Activated naive CD8-positive, alpha-beta T cell treated with anti-CD3 and anti-CD28 coated beads, Interleukin-2, amount 50 U/mL, for 24 hours (primary cell): ENCODE data around the gene RNASE9.
"Not testable (repeated sequence)": the region's sequence is repeated elsewhere in the genome, so short reads cannot be mapped to it uniquely, and the experiment has no call there.

Experiments
- ATAC-seq: fragments of 150-1000 bp; cut with Tn5 transposase; one replicate; pipeline ENCODE4 v1.10.0; 2021
- DNase-seq: peaks from one replicate; pipeline ENCODE4 v3.0.0; 2021
- H3K27ac Mint-ChIP-seq: one replicate; pipeline ENCODE4 v1.8.0; 2021; ENCODE audit warnings: mild to moderate bottlenecking, mixed read lengths
- H3K27me3 Mint-ChIP-seq: one replicate; pipeline ENCODE4 v1.8.0; 2021; ENCODE audit warnings: mixed read lengths
- H3K36me3 Mint-ChIP-seq: one replicate; pipeline ENCODE4 v1.8.0; 2021; ENCODE audit warnings: low read depth, mixed read lengths
- H3K4me1 Mint-ChIP-seq: one replicate; pipeline ENCODE4 v1.8.0; 2021; ENCODE audit warnings: mixed read lengths
- H3K4me3 Mint-ChIP-seq: one replicate; pipeline ENCODE4 v1.8.0; 2021; ENCODE audit warnings: mild to moderate bottlenecking, moderate library complexity, mixed read lengths
- H3K9me3 Mint-ChIP-seq: one replicate; pipeline ENCODE4 v1.8.0; 2021; ENCODE audit warnings: mixed read lengths

Gene RNASE9

GRCh38 chr14:20587489-20588154 is 26.8 kb upstream of the RNASE9 start, which contains the start of gene RNASE11:
RNASE11 (minus strand) TSS chr14:20588001.
- H3K4me1 Mint-ChIP-seq = peaks cover under 1% of the 10 kb centered on the region
- ATAC-seq = peak; percentile 33
- H3K27ac Mint-ChIP-seq = no peak within 1 kb of the TSS
- no peak for DNase-seq
- peaks cover 4% of the 10 kb centered on the region for H3K27me3 Mint-ChIP-seq
- H3K36me3 Mint-ChIP-seq = no peaks in the 10 kb centered on the region
- H3K9me3 Mint-ChIP-seq = peaks cover 9% of the 10 kb centered on the region
- no peak within 1 kb of the TSS for H3K4me3 Mint-ChIP-seq

DNA sequence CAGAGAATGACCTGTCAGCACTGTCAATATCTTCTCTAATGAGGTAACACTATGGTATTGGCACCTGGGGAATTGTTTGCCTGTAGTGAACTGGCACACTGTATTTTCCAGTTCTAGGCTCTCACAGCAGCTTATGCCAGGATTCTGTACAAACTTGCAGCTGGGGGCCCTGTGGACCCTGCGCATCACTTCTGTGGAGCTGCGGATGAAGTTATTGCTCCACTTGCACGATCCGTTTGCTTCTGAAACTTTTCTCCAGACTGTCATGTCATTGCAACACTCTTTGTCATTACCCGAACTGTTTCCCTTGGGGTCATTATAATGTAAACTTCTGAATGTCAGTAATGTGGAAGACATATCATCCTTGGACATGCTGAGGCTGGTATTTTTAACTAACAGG is 23.1 kb upstream of the RNASE9 start:
- peaks cover 4% of the 10 kb centered on the region for H3K27me3 Mint-ChIP-seq
- H3K9me3 Mint-ChIP-seq = peaks cover 9% of the 10 kb centered on the region
- DNase-seq (no peak), ATAC-seq (no peak)
- no peak overlapping the region for H3K27ac Mint-ChIP-seq
- H3K4me3 Mint-ChIP-seq = no peak overlapping the region
- no peaks in the 10 kb centered on the region for H3K36me3 Mint-ChIP-seq
- H3K4me1 Mint-ChIP-seq = no peaks in the 10 kb centered on the region

GRCh38 chr14:20583142-20583541 is 22.3 kb upstream of the RNASE9 start:
- Mint-ChIP-seq H3K36me3 (no peaks in the 10 kb centered on the region), H3K9me3 (peaks cover 9% of the 10 kb centered on the region), H3K27ac (no peak overlapping the region), H3K4me1 (no peaks in the 10 kb centered on the region), H3K27me3 (peaks cover 4% of the 10 kb centered on the region), H3K4me3 (no peak overlapping the region)
- no peak for ATAC-seq
- DNase-seq = no peak

DNA sequence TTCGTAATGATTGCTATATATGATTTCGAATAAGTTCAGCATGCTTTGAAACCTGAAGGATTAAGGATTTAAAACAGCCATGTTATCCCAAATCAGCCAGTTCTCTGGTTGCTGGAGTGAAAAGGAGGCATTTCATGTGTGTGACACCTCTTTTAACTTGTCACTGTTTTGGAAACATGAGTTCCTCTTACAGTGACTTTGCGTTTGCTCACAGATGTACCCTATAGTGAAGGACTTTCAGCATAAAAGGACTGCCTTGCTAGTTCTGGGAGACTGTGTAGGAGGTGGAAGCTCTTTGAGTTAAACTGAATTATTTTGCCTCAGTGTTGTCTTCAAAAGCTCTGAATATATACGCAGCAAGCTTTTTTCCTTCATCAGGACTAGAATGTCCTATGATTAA is 19.4 kb upstream of the RNASE9 start:
- Mint-ChIP-seq H3K36me3 (no peaks in the 10 kb centered on the region), H3K4me1 (no peaks in the 10 kb centered on the region), H3K27ac (no peak overlapping the region), H3K9me3 (no peaks in the 10 kb centered on the region), H3K4me3 (no peak overlapping the region), H3K27me3 (no peaks in the 10 kb centered on the region)
- no peak for DNase-seq
- ATAC-seq = no peak

- Mint-ChIP-seq H3K4me3 (no peak overlapping the region), H3K27ac (no peak overlapping the region), H3K27me3 (no peaks in the 10 kb centered on the region), H3K4me1 (no peaks in the 10 kb centered on the region), H3K9me3 (no peaks in the 10 kb centered on the region), H3K36me3 (no peaks in the 10 kb centered on the region)
- DNase-seq = no peak
- ATAC-seq = no peak
These were observed 18.1 kb upstream of the RNASE9 start for GRCh38 chr14:20578784-20579502.

DNA sequence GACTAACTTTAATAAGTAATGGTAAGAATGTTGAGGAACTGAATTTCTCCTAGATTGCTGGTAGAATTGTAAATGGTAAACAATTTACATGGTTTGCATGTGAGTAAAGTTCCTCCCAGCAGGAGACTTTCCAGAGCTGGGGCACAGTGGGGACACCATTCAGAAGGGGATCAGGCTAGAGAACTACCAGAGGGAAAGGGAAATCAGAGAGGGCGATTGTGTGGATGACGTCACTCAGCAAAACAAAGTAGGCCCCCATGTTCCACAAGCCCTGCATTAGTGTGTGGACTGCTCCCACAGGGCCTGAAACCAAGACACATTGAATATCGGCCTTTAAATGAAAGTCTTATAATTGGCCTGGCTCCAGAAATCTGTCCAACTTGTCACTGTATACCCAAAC is 17.5 kb upstream of the RNASE9 start:
- Mint-ChIP-seq H3K4me3 (no peak overlapping the region), H3K27ac (no peak overlapping the region), H3K36me3 (no peaks in the 10 kb centered on the region), H3K9me3 (no peaks in the 10 kb centered on the region), H3K27me3 (no peaks in the 10 kb centered on the region), H3K4me1 (no peaks in the 10 kb centered on the region)
- no peak for ATAC-seq
- no peak for DNase-seq

GRCh38 chr14:20572382-20572990 is 11.6 kb upstream of the RNASE9 start:
- H3K27me3 Mint-ChIP-seq, H3K4me1 Mint-ChIP-seq, DNase-seq, ATAC-seq, H3K36me3 Mint-ChIP-seq, H3K27ac Mint-ChIP-seq, H3K4me3 Mint-ChIP-seq: not testable (repeated sequence)
- peaks cover 10% of the 10 kb centered on the region for H3K9me3 Mint-ChIP-seq

DNA sequence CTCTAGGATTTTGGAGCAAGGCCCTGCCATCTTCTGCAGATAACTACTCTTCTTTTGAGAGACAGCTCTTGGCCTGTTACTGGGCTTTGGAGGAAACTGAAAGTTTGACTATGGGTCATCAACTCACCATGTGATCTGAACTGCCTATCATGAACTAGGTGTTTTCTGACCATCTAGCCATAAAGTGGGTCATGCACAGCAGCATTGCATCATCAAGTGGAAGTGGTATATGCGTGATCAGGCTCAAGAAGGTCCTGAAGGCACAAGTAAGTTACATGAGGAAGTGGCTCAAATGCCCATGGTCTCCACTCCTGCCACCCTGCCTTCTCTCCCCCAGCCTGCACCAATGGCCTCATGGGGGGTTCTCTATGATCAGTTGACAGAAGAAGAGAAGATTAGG is 9.9 kb upstream of the RNASE9 start:
- ATAC-seq, H3K4me1 Mint-ChIP-seq, H3K4me3 Mint-ChIP-seq, H3K27ac Mint-ChIP-seq, DNase-seq, H3K36me3 Mint-ChIP-seq, H3K27me3 Mint-ChIP-seq: not testable (repeated sequence)
- H3K9me3 Mint-ChIP-seq = peaks cover 10% of the 10 kb centered on the region

DNA sequence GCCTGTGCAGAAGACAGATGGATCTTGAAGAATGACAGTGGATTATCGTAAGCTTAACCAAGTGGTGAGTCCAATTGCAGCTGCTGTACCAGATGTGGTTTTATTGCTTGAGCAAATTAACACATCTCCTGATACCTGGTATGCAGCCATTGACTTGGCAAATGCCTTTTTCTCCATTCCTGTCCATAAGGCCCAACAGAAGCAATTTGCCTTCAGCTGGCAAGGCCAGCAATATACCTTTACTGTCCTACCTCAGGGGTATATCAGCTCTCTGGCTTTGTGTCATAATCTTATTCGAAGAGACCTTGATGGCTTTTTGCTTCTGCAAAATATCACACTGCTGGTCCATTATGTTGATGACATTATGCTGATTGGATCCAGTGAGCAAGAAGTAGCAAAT is 9.0 kb upstream of the RNASE9 start:
- not testable (repeated sequence) for H3K4me3 Mint-ChIP-seq

DNA sequence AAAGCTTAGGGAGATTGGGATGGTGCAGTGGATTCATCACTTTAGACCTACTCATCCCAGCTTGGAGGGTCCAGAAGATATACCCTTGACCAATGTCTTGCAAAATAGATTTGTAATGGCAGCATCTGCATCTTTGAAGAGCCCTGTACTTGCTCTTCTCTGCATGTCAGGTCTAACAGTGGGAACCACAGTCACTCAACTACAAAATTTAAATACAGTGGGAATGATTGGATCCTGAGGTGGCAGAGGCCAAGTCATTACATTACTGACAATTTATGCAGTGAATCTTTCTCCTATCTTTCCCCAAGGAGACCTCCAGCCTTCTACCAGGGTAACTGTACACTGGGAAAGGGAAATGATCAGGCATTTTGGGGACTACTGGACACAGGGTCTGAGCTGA is 8.2 kb upstream of the RNASE9 start:
- ATAC-seq = no peak
- peaks cover 10% of the 10 kb centered on the region for H3K9me3 Mint-ChIP-seq
- no peak overlapping the region for H3K4me3 Mint-ChIP-seq
- no peaks in the 10 kb centered on the region for H3K27me3 Mint-ChIP-seq
- H3K36me3 Mint-ChIP-seq = no peaks in the 10 kb centered on the region
- DNase-seq = no peak
- H3K4me1 Mint-ChIP-seq = peaks cover 3% of the 10 kb centered on the region
- H3K27ac Mint-ChIP-seq = no peak overlapping the region

More for the DNA sequence above, 9.0 kb upstream of the RNASE9 start:
- not testable (repeated sequence) for H3K27ac Mint-ChIP-seq, DNase-seq, ATAC-seq, H3K27me3 Mint-ChIP-seq, H3K36me3 Mint-ChIP-seq, H3K4me1 Mint-ChIP-seq
- peaks cover 10% of the 10 kb centered on the region for H3K9me3 Mint-ChIP-seq

- ATAC-seq = no peak
- no peak for DNase-seq
- Mint-ChIP-seq H3K9me3 (peaks cover 10% of the 10 kb centered on the region), H3K36me3 (no peaks in the 10 kb centered on the region), H3K4me1 (peaks cover 3% of the 10 kb centered on the region), H3K4me3 (no peak overlapping the region), H3K27ac (no peak overlapping the region), H3K27me3 (peaks cover 3% of the 10 kb centered on the region)
These were observed 7.5 kb upstream of the RNASE9 start for GRCh38 chr14:20568393-20568792.

DNA sequence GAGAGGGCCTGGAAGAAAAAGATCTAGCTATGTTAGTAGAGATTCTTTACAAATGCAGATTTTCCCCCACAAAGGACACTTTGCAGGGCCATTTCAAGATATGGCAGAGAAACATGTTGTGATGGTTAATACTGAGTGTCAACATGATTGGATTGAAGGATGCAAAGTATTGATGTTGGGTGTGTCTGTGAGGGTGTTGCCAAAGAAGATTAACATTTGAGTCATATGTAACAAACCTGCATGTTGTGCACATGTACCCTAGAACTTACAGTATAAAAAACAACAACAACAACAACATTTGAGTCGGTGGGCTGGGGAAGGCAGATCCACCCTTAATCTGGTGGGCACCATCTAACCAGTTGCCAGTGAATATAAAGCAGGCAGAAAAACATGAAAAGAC is 6.4 kb upstream of the RNASE9 start:
- peaks cover 10% of the 10 kb centered on the region for H3K9me3 Mint-ChIP-seq
- not testable (repeated sequence) for DNase-seq, H3K27ac Mint-ChIP-seq, H3K27me3 Mint-ChIP-seq, ATAC-seq, H3K36me3 Mint-ChIP-seq, H3K4me1 Mint-ChIP-seq, H3K4me3 Mint-ChIP-seq

DNA sequence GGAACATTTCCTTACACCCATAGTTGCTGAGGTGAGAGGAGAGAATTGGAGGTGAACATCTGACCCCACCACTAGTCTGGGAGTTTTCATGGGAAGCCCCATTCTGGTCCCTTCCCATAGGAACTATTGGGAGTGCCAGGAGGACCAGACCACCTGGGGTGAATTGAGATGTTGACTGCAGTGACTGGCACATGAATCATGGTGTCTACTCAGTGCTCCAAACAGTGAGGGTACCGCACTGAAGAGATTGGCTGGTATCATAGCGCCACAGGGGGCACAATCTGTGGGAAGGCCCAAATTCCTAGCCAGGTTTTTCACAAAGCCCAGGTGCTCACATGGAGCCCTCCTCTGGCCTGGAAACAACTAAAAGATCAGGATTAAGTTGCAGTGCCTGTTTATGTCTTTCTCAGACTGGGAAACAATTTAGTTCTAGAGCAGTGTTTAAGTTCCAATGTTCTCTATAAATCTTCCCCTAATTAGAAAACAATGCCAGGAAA is 3.7 kb upstream of the RNASE9 start:
- ATAC-seq = no peak
- Mint-ChIP-seq H3K4me1 (peaks cover 3% of the 10 kb centered on the region), H3K9me3 (peaks cover 10% of the 10 kb centered on the region), H3K27ac (no peak overlapping the region), H3K4me3 (no peak overlapping the region), H3K27me3 (peaks cover 3% of the 10 kb centered on the region), H3K36me3 (no peaks in the 10 kb centered on the region)
- DNase-seq = no peak

DNA sequence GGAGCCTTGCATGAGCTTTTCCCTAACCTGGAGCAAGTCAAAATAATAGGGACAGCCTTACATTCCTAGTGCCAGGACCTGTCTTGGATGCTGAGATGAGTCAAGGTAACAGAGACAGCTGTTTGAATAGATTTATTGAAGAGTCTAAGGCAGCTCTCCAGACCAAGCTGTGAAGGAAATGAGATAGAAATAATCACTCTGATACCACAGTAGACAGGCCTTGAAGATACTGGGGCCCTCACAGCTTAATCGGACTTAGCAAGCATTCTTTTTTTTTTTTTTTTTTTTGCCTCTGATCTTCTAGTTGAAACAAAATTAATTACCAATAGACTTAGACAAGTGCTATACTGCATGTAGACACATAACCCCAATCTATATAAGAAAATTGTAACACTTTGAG is 3.1 kb upstream of the RNASE9 start:
- Mint-ChIP-seq H3K36me3 (no peaks in the 10 kb centered on the region), H3K27me3 (peaks cover 6% of the 10 kb centered on the region), H3K4me3 (no peak overlapping the region), H3K4me1 (peaks cover 3% of the 10 kb centered on the region), H3K27ac (no peak overlapping the region), H3K9me3 (peaks cover 10% of the 10 kb centered on the region)
- DNase-seq (no peak), ATAC-seq (no peak)

GRCh38 chr14:20559461-20559904 is 1.4 kb downstream of the RNASE9 start:
- Mint-ChIP-seq H3K9me3 (no peaks in the 10 kb centered on the region), H3K27ac (no peak overlapping the region), H3K27me3 (peaks cover 11% of the 10 kb centered on the region), H3K4me1 (no peaks in the 10 kb centered on the region), H3K4me3 (no peak overlapping the region), H3K36me3 (no peaks in the 10 kb centered on the region)
- no peak for DNase-seq
- no peak for ATAC-seq
